SK-N-SH (cell line): ENCODE measurements around the gene NOXA1. TPM values are rescaled to one million over a fixed set of nuclear protein-coding genes. Genes with fewer than 3 reads are reported as not detected.

Experiments
- CTCF ChIA-PET: fragments of 300-600, 350-600 bp; formaldehyde crosslinking; extraction: SDS; loops from one replicate; lab custom pipeline; 2021; lab: Yijun Ruan, JAX
- POLR2A ChIA-PET: fragments of 350-600 bp; sonication (Branson Sonifier 250); formaldehyde crosslinking; extraction: SDS; loops from one replicate; lab custom pipeline; 2020; ENCODE audit warnings: antibody characterized with exemption, inconsistent platforms; lab: Yijun Ruan, JAX
- DNase-seq: peaks from one replicate; pipeline ENCODE4 v3.0.0; 2012
- H2AFZ ChIP-seq: fragments of 200-600 bp; sonication (generic); 2 replicates; pipeline ENCODE4 v1.8.1; 2016; ENCODE audit warnings: antibody characterized with exemption, mild to moderate bottlenecking, low read depth
- H3F3A ChIP-seq: fragments of 200-600 bp; sonication (generic); replicated peaks from 2 replicates; pipeline ENCODE3; 2016; ENCODE audit warnings: antibody characterized with exemption, mild to moderate bottlenecking; ENCODE audit not compliant: insufficient read depth
- H3K27ac ChIP-seq, 2 experiments: fragments of 200-500 bp in 1 of 2; fragments of 200-600 bp in 1 of 2; sonication (Bioruptor generic) in 1 of 2; sonication (generic), shearing (Covaris generic) in 1 of 2; 2 replicates each; pipeline versions ENCODE4 v1.5.1 to v1.6.1; 2014 to 2016; ENCODE audit warnings: low read depth in 2 of 2, inconsistent platforms in 1 of 2, low read length in 1 of 2, mild to moderate bottlenecking in 1 of 2, mixed read lengths in 1 of 2
- H3K27me3 ChIP-seq: fragments of 200-600 bp; sonication (generic), shearing (Covaris generic); 2 replicates; pipeline ENCODE4 v1.6.1; 2016; ENCODE audit warnings: mixed run types; ENCODE audit not compliant: insufficient read depth
- H3K36me3 ChIP-seq, 2 experiments: fragments of 200-500 bp in 1 of 2; fragments of 200-600 bp in 1 of 2; sonication (Bioruptor generic) in 1 of 2; sonication (generic) in 1 of 2; replicated peaks in 1 of 2; 2 replicates each; pipeline versions ENCODE3 to v1.5.1; 2014 to 2016; ENCODE audit warnings: low read length in 1 of 2, mild to moderate bottlenecking in 1 of 2; ENCODE audit not compliant: insufficient read depth in 2 of 2, control insufficient read depth in 1 of 2
- H3K4me1 ChIP-seq, 2 experiments: fragments of 200-500 bp in 1 of 2; fragments of 200-600 bp in 1 of 2; sonication (Bioruptor generic) in 1 of 2; sonication (generic), shearing (Covaris generic) in 1 of 2; 2 replicates each; pipeline versions ENCODE4 v1.5.1 to v1.6.1; 2014 to 2016; ENCODE audit warnings: low read depth in 1 of 2, low read length in 1 of 2, mixed run types in 1 of 2; ENCODE audit not compliant: insufficient read depth in 2 of 2, control insufficient read depth in 1 of 2
- H3K4me2 ChIP-seq: fragments of 200-600 bp; sonication (generic), shearing (Covaris generic); 2 replicates; pipeline ENCODE4 v1.6.1; 2017; ENCODE audit warnings: mixed run types
- H3K4me3 ChIP-seq, 2 experiments: fragments of 200-500 bp in 1 of 2; fragments of 200-600 bp in 1 of 2; sonication (Bioruptor generic) in 1 of 2; sonication (generic), shearing (Covaris generic) in 1 of 2; 2 replicates each; pipeline versions ENCODE4 v1.5.1 to v1.8.1; 2014 to 2016; ENCODE audit warnings: low read depth in 2 of 2, inconsistent platforms in 1 of 2, low read length in 1 of 2, mild to moderate bottlenecking in 1 of 2, mixed read lengths in 1 of 2, moderate library complexity in 1 of 2
- H3K79me2 ChIP-seq: fragments of 200-600 bp; sonication (generic); 2 replicates; pipeline ENCODE4 v1.8.1; 2017; ENCODE audit warnings: mild to moderate bottlenecking; ENCODE audit not compliant: insufficient read depth
- H3K9ac ChIP-seq: fragments of 200-600 bp; sonication (generic); 2 replicates; pipeline ENCODE4 v1.6.1; 2017; ENCODE audit warnings: mixed run types
- H3K9me2 ChIP-seq: fragments of 200-600 bp; sonication (generic); 2 replicates; pipeline ENCODE4 v1.6.1; 2017; ENCODE audit warnings: mixed run types
- H3K9me3 ChIP-seq: fragments of 200-600 bp; sonication (generic); 2 replicates; pipeline ENCODE4 v1.6.1; 2017; ENCODE audit warnings: mixed run types, mild to moderate bottlenecking, moderate library complexity
- H4K20me1 ChIP-seq: fragments of 200-600 bp; sonication (generic); 2 replicates; pipeline ENCODE4 v1.6.1; 2017; ENCODE audit warnings: mild to moderate bottlenecking, mixed run types; ENCODE audit not compliant: insufficient read depth
- ELF1 ChIP-seq: IDR thresholded peaks from 2 replicates; pipeline ENCODE4 v1.4.0; 2012
- EZH2phosphoT487 ChIP-seq: fragments of 200-600 bp; sonication (generic); IDR thresholded peaks from 2 replicates; pipeline ENCODE4 v1.6.1; 2017; ENCODE audit warnings: low read depth, mixed run types, mild to moderate bottlenecking, antibody characterized with exemption, moderate library complexity, borderline replicate concordance
- FOSL2 ChIP-seq: IDR thresholded peaks from 2 replicates; pipeline ENCODE4 v1.4.0; 2012; ENCODE audit warnings: low read depth, mild to moderate bottlenecking, moderate library complexity, borderline replicate concordance
- FOXJ3 ChIP-seq: sonication (generic); formaldehyde crosslinking; IDR thresholded peaks from 2 replicates; pipeline ENCODE4 v1.5.1; 2020; ENCODE audit warnings: mild to moderate bottlenecking, missing genetic modification reagents
- FOXM1 ChIP-seq: IDR thresholded peaks from 2 replicates; pipeline ENCODE4 v1.4.0; 2012; ENCODE audit warnings: low read depth, mild to moderate bottlenecking
- GABPA ChIP-seq: IDR thresholded peaks from 2 replicates; pipeline ENCODE4 v1.4.0; 2012; ENCODE audit warnings: low read depth, mild to moderate bottlenecking
- GATA2 ChIP-seq: sonication (generic); formaldehyde crosslinking; IDR thresholded peaks from 2 replicates; pipeline ENCODE4 v1.5.0; 2020; ENCODE audit warnings: mild to moderate bottlenecking, missing genetic modification reagents
- JUND ChIP-seq: IDR thresholded peaks from 2 replicates; pipeline ENCODE4 v1.4.0; 2012
- NRF1 ChIP-seq: IDR thresholded peaks from 2 replicates; pipeline ENCODE4 v1.6.1; 2012; ENCODE audit warnings: low read depth, mild to moderate bottlenecking, low read length
- RCOR1 ChIP-seq: fragments of 150-350 bp; IDR thresholded peaks from 2 replicates; pipeline ENCODE4 v1.6.1; 2017; ENCODE audit warnings: antibody characterized with exemption, low read length
- RFX5 ChIP-seq: IDR thresholded peaks from 2 replicates; pipeline ENCODE4 v1.6.1; 2012; ENCODE audit warnings: mild to moderate bottlenecking, improper control_type of control experiment, low read length
- RXRA ChIP-seq: IDR thresholded peaks from 2 replicates; pipeline ENCODE4 v1.4.0; 2012; ENCODE audit warnings: low read depth, mild to moderate bottlenecking, borderline replicate concordance
- SIN3A ChIP-seq: IDR thresholded peaks from 2 replicates; pipeline ENCODE4 v1.6.1; 2012; ENCODE audit warnings: low read depth, mild to moderate bottlenecking, low read length, moderate library complexity, borderline replicate concordance
- YY1 ChIP-seq: IDR thresholded peaks from 2 replicates; pipeline ENCODE4 v1.4.0; 2012; ENCODE audit warnings: low read depth, mild to moderate bottlenecking
- WGBS: methylation state at CpG from one replicate; pipeline ENCODE4 v1.1.6; 2017; ENCODE audit warnings: low lambda C conversion rate; 5-methylcytosine and 5-hydroxymethylcytosine counted together
- polyA plus RNA-seq, 3 experiments: library from polyadenylated mRNA; depleted of rRNA; stranded (reverse); fragments of >200 nt; gene quantifications; 2 replicates each; pipeline ENCODE4 v1.2.3, GENCODE V29; 2012
- TF ChIP-seq, protein P1 (sequence below): IDR thresholded peaks from 2 replicates; pipeline ENCODE4 v1.4.0; 2012; ENCODE audit warnings: low read depth, borderline replicate concordance
- TF ChIP-seq, protein P2 (sequence below): fragments of 150-350 bp; IDR thresholded peaks from 2 replicates; pipeline ENCODE4 v1.6.1; 2016; ENCODE audit warnings: mild to moderate bottlenecking, low read depth, low read length
- TF ChIP-seq, protein P3 (sequence below): IDR thresholded peaks from 2 replicates; pipeline ENCODE4 v1.6.1; 2012; ENCODE audit warnings: mild to moderate bottlenecking, low read depth, low read length, moderate library complexity
- TF ChIP-seq, protein P4 (sequence below): IDR thresholded peaks from 2 replicates; pipeline ENCODE4 v1.4.0; 2012; ENCODE audit warnings: low read depth
- TF ChIP-seq, protein P5 (sequence below): IDR thresholded peaks from 2 replicates; pipeline ENCODE4; 2012

NOXA1 gene
- polyA plus RNA-seq, 1 of the 3 experiments (the other 2 are of a cell fraction): 0.39 TPM

DNA sequence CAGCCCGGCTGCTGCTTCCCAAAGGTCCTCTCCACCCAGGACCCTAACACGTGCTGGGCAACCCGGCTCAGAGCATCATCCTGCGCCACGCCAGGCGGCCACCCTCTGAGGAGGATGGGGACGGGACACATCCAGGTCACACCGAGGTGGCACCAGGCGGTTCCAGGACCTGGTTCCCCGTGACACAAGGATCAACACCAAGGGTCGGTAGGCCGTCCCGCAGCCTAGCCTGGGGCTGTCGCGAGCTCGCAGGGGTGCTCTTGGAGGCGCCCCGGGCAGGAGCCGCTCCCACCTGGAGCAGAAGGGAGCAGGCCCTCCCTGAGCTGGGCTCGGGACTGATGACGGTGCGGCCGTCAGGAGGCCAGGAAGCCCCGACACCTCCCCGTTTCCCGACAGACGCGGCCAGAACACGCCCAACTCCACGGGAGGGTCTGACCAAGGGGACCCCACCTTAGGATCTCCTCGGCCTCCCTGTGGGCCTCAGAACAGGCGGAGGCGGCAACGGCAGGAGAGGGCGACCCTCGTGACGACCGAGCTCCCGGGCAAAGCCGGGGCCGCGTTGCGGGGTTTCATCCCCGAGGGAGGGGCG lies 6.5 kb upstream of the NOXA1 start:
- no peaks in the 10 kb centered on the region for H3K9me2 ChIP-seq
- H3K79me2 ChIP-seq: peaks cover 40% of the 10 kb centered on the region
- no peak overlapping the region for H3K4me3 ChIP-seq
- no peak overlapping the region for H2AFZ ChIP-seq
- no peaks in the 10 kb centered on the region for H4K20me1 ChIP-seq
- H3K4me1 ChIP-seq: peaks cover 2 to 10% of the 10 kb centered on the region in 2 experiments; a peak in 3 of 4 replicates
- ChIA-PET CTCF (interaction anchor here (0.6 to 0.9 kb wide), 2 partner anchors 45 to 115 kb away, joined by 3 read pairs; partner anchors contain the start of gene NRARP), POLR2A (no interaction called here)
- H3K9ac ChIP-seq: no peak overlapping the region
- WGBS: 98% methylated on average over 18 of the region's 45 CpGs
- H3K36me3 ChIP-seq: no peaks in the 10 kb centered on the region
- no peak for DNase-seq
- no peaks in the 10 kb centered on the region for H3K27me3 ChIP-seq
- TF ChIP-seq, protein P1, sequence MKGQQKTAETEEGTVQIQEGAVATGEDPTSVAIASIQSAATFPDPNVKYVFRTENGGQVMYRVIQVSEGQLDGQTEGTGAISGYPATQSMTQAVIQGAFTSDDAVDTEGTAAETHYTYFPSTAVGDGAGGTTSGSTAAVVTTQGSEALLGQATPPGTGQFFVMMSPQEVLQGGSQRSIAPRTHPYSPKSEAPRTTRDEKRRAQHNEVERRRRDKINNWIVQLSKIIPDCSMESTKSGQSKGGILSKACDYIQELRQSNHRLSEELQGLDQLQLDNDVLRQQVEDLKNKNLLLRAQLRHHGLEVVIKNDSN: no peak
- TF ChIP-seq FOXM1: no peak
- TF ChIP-seq, protein P2, sequence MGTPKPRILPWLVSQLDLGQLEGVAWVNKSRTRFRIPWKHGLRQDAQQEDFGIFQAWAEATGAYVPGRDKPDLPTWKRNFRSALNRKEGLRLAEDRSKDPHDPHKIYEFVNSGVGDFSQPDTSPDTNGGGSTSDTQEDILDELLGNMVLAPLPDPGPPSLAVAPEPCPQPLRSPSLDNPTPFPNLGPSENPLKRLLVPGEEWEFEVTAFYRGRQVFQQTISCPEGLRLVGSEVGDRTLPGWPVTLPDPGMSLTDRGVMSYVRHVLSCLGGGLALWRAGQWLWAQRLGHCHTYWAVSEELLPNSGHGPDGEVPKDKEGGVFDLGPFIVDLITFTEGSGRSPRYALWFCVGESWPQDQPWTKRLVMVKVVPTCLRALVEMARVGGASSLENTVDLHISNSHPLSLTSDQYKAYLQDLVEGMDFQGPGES: no peak
- no peak for TF ChIP-seq YY1
- TF ChIP-seq JUND: no peak
- TF ChIP-seq RXRA: no peak
- no peak for TF ChIP-seq NRF1
- TF ChIP-seq, protein P3, sequence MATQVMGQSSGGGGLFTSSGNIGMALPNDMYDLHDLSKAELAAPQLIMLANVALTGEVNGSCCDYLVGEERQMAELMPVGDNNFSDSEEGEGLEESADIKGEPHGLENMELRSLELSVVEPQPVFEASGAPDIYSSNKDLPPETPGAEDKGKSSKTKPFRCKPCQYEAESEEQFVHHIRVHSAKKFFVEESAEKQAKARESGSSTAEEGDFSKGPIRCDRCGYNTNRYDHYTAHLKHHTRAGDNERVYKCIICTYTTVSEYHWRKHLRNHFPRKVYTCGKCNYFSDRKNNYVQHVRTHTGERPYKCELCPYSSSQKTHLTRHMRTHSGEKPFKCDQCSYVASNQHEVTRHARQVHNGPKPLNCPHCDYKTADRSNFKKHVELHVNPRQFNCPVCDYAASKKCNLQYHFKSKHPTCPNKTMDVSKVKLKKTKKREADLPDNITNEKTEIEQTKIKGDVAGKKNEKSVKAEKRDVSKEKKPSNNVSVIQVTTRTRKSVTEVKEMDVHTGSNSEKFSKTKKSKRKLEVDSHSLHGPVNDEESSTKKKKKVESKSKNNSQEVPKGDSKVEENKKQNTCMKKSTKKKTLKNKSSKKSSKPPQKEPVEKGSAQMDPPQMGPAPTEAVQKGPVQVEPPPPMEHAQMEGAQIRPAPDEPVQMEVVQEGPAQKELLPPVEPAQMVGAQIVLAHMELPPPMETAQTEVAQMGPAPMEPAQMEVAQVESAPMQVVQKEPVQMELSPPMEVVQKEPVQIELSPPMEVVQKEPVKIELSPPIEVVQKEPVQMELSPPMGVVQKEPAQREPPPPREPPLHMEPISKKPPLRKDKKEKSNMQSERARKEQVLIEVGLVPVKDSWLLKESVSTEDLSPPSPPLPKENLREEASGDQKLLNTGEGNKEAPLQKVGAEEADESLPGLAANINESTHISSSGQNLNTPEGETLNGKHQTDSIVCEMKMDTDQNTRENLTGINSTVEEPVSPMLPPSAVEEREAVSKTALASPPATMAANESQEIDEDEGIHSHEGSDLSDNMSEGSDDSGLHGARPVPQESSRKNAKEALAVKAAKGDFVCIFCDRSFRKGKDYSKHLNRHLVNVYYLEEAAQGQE: no peak
- no peak for TF ChIP-seq EZH2phosphoT487
- TF ChIP-seq, protein P4, sequence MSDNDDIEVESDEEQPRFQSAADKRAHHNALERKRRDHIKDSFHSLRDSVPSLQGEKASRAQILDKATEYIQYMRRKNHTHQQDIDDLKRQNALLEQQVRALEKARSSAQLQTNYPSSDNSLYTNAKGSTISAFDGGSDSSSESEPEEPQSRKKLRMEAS: no peak
- no peak for TF ChIP-seq ELF1
- TF ChIP-seq GABPA: no peak
- TF ChIP-seq, protein P5, sequence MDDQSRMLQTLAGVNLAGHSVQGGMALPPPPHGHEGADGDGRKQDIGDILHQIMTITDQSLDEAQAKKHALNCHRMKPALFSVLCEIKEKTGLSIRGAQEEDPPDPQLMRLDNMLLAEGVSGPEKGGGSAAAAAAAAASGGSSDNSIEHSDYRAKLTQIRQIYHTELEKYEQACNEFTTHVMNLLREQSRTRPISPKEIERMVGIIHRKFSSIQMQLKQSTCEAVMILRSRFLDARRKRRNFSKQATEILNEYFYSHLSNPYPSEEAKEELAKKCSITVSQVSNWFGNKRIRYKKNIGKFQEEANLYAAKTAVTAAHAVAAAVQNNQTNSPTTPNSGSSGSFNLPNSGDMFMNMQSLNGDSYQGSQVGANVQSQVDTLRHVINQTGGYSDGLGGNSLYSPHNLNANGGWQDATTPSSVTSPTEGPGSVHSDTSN: no peak
- TF ChIP-seq GATA2 (CRISPR knock-in tag): no peak
- no peak for TF ChIP-seq FOXJ3
- TF ChIP-seq RCOR1: no peak
- no peak for TF ChIP-seq FOSL2
- TF ChIP-seq RFX5: no peak
- no peak for TF ChIP-seq SIN3A
- H3F3A ChIP-seq: peaks cover 18% of the 10 kb centered on the region
- H3K4me2 ChIP-seq: no peak overlapping the region
- no peaks in the 10 kb centered on the region for H3K9me3 ChIP-seq
- H3K27ac ChIP-seq: no peak overlapping the region
